Measurements from ENCODE around the gene TBC1D22A.

GRCh38 chr22:47159592-47159991 lies 397.1 kb downstream of the TBC1D22A start:
- TF ChIP-seq CTCF (conservative IDR thresholded peaks at IDR 0.05; ENCODE audit: low read depth in 2 of 2) (no peak), EZH2 (IDR thresholded peaks at IDR 0.05; ENCODE audit: low read depth, unreplicated experiment) (no peak), POLR2AphosphoS5 (IDR thresholded peaks at IDR 0.05; ENCODE audit: low read depth) (no peak), ZNF331 (CRISPR knock-in tag; IDR thresholded peaks at IDR 0.05; ENCODE audit: low read depth) (no peak)
